ENCODE data around the gene TMEM147.
A peak's percentile ranks its signal among the peaks of the same experiment; 100 is the strongest.
"Not testable (repeated sequence)": the region's sequence is repeated elsewhere in the genome, so short reads cannot be mapped to it uniquely, and the experiment has no call there.

The TMEM147 gene

DNA sequence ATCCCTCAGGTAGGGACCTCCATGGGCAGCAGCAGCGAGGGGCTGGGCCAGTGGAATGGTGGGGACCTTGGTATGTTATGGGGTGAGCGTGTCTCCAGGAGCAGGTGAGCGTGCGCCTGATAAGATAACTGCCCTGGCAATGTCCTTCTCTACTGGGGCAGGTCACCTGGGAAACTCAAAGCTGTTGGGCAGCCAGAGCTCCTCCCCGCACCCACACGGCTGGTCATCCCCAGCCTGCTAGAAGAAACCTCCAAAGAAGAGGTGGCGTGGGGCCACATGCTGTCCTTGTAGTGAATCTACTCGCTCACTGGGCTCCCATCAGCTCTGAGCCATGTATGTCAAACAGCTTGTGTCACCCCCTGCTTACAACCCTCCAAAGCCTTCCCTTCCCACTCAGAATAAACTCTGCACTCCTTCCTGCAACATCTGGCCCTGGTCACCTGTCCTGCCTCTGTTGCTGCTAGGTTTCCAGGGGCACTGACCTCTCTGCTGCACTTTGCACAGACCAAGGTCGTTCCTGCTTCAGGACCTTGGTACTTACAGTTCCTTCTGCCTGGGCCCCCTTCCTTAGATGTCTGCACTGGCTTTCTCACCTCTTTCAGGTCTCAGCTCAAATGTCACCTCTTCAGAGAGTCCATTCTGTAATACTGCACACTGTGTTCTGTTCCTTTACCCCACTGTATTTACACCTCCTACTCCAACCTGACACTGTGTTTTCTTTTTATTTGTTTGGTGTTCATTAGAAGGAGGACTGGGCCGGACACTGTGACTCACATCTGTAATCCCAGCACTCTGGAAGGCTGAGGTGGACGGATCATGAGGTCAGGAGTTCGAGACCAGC, 19.8 kb downstream of the TMEM147 start:
- no peak for DNase-seq

DNA sequence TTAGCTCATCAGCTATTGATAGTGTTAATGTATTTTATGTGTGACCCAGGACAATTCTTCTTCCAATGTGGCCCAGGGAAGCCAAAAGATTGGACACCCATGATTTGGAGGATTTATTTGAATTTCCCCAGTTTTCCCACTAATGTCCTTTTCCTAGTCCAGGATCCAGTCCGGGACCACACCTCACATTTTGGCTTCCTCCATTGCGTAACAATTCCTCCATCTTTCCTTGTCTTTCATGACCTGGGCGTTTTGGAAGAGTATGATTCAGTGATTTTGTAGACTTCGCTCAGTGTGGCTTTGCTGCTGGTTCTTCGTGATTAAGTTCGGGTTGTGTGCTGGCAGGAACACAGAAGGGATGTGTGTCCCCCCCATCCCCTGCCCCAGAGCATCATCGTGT, 21.3 kb downstream of the TMEM147 start:
- DNase-seq: no peak

DNA sequence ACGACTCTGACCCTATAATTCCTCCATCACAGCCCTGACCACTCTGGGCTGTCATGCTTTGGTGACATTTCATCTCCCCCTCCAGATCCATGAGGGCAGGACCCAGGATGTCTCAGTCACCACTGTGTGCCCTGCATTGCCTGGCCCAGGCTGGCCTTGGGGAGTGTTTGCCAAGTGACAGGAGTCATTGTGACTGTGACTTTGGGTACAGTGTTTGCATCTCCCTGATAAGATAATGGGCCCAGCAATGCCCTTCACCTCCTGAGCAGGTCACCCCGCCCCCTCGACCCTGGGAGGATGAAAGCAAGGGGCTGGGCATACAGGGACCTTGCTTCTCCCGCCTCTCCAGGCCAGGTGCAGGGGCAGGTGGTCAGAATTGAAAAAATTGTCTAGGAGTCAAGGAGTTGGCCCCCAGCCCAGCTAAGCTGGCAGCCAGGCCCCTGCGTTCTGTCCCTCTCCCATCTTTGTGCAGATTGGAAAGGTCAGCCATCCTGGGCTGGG, 23.9 kb downstream of the TMEM147 start:
- DNase-seq: no peak

DNA sequence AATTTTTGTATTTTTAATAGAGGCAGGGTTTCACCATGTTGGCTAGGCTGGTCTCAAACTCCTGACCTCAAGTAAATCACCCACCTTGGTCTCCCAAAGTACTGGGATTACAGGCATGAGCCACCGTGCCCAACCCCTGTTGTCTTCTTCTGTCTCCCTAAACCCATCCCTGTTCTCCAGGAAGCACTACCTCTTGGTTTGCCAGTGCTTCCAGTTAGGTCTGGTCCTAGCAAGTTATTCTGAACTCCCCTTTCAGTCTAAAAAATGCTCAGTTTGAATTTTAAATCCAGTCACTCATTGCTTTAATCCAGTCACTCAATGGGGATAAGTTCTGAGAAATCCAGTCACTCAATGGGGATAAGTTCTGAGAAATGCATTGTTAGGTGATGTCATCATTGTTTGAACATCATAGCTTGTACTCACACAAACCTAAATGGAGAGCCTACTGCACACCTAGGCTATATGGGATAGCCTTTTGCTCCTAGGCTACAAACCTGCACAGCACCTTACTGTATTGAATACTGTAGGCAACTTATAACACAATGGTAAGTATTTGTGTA, 26.1 kb downstream of the TMEM147 start:
- no peak for DNase-seq

DNA sequence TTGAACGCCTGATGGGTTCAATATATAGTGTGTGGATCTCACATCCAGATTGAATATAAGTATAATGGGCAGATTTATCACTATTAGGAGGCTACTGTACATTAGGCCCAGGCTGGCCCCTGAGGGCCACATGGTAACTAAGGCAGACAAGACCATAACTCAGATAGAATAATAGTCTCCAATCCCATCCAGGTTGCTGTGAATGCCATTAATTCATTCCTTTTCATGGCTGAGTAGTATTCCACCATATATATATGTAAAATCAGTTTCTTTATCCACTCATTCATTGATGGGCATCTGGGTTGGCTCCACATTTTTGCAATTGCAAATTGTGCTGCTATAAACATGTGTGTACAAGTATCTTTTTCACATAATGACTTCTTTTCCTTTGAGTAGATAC, 32.5 kb downstream of the TMEM147 start:
- no peak for DNase-seq

DNA sequence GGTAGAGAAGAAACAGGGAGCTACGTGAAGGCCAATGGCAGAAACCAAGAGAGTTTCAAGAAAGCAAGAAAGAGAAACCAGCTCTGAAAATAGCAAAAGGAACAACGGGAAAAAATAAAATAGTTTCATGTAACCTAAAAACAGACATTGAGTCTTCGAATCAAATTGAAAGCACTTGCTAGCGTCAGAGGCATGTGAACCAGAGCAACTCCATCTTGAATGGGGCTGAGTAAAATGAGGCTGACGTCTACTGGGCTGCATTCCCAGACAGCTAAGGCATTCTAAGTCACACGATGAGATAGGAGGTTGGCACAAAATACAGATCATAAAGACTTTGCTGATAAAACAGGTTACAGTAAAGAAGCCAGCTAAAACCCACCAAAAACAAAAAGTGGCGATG, 33.3 kb downstream of the TMEM147 start:
- no peak for DNase-seq

DNA sequence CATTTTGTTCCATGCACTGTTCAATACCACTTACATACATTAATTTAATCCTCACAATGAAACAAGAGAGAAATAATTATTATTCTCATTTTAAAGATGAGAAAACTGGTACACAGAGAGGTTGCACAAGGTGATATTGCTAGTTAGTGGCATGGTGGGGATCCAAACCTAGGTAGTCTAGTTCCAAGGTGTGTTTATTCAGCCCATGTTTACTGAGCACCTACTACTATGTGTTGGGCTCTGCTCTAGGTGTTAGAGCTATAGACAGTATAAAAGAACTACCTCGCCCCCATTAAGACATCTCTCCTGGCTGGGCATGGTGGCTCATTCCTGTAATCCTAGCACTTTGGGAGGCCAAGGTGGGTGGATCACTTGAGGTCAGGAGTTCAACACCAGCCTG, 37.3 kb downstream of the TMEM147 start:
- DNase-seq: no peak

DNA sequence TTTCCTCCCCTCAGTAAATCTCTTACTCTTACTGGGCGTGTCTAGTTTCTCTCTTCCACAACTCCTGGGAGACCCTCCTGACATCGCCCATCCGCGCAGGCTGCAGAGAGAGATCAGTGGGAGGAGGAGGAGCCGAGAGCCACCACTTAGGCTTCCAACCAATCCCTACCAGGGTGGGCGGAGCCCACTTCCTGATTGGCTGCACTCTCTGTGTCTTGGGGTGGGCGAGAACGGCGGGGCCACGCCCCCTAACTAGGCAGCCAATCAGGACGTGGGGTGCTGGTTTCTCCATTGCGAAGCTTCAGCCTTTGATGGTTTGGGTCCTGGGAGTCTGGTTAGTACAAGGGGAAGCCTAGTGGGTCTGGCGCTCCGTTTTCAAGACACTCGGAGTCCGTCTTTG, 40.4 kb downstream of the TMEM147 start, which contains the start of gene PMIS2:
Gene PMIS2 (plus strand): TSS at position 326 of the 400 bp plus-strand sequence. CDS start 87 bp downstream, outside the sequence.
- DNase-seq: no peak

DNA sequence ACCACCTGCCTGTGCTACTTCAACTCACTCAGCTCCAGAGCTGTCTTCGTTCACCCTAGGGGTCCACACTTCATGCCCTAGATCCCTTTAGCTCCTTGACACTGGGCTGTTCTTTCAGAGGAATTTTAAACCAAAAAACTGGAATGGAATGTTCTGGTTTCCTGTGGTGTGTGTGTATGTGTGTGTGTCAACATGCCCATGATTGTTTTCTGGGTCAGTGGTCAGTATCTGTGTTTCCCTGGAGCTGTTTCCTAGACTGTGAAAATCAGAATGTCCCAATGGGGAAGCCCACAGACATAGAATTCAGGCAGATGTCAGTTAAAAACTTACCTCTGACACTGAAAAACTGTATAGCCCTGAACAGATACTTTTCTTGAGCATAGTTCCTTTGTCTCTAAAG, 41.9 kb downstream of the TMEM147 start:
- DNase-seq: no peak

DNA sequence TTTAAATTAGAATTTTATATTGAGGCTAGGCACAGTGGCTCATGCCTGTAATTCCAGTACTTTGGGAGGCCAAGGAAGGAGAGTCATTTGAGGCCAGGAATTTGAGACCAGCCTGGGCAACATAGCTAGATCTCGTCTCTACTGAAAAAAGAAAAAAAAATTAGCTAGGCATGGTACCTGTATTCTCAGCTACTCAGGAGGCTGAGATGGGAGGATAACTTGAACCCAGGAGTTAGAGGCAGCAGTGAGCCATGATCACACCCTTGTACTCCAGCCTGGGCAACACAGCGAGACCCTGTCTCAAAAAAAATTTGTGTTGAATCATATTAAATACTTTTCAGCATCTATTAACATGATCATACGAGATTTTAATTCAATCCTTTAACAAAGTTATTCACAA, 45.4 kb downstream of the TMEM147 start:
- no peak for DNase-seq

DNA sequence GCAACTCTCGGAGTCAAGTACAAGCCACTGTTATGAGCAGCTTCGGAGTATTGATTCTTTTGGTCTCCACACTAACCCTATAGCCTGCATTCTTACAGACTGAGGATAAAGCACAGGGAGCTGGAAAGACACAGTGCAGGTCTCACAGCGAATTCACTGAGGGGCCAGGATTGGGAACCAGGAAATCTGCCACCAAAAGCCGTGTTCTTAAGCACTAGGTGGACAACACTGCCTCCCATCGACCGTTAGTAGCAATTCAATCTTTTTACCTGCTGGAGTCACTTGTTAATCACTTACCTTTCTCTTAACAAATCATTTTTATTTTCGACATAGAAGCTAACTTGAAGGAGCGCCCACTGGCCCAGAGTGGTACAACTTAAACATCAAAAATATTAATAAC, 46.8 kb downstream of the TMEM147 start:
- DNase-seq: peak; percentile 26

DNA sequence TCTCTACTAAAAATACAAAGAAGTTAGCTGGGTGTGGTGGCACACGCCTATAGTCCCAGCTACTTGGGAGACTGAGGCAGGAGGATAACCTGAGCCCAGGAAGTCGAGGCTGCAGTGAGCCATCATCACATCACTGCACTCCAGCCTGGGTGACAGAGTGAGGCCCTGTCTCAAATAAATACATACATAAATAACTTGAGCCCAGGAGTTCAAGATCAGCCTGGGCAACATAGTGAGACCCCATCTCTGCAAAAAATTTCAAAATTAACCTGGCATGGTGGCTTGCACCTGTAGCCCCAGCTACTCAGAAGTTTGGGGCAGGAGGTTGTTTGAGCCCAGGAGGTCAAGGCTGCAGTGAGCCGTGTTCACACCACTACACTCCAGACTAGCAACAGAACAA, 49.6 kb downstream of the TMEM147 start:
- not testable (repeated sequence) for DNase-seq

DNA sequence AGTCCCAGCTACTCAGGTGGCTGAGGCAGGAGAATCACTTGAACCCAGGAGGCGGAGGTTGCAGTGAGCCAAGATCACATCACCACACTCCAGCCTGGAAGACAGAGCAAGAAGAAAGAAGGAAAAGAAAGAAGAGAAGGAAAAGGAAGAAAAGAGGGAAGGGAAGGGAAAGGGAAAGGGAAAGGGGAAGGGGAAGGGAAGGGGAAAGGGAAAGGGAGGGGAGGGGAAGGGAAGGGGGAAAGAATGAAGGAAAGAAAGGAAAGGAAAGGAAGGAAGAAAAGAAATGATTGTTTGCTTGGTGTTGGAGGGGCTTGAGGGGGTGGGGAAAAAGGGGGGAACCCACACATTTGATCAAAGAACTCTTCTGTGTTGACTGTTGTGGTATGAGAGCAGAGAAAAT, 50.5 kb downstream of the TMEM147 start:
- DNase-seq: no peak

DNA sequence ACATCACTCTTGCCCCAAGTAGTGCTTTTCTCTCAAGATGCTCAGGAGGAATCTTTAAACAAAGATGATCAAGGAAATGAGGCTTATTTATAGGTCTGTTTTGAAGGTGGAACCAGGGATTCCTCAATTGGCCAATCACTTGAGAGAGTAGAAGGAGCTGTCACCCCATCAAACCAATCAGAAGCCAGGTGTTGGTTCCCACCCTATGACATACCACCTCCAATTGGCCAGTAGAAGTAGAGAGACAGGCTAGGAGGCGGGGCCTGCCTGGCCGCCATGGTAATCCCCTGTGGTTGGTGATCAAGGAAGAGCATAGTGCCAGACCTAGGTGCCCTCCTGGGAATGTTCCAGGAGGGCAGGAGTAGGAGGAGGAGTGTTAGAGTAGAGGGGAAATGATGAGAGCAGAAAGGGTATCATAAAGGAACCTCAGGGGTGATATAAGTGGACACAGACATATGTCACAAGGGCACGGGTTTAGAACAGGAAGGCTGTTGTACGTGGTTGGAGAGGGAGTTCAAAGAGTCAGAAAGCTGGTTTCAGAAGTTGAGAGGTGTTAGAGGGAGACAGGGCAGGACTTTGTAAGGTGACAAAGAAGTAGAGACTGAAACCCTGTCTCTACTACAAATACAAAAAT, 51.1 kb downstream of the TMEM147 start:
- peak; percentile 26 for DNase-seq
